ENCODE data around the gene FCGR2B. TPM values are rescaled to one million over a fixed set of nuclear protein-coding genes. Genes with fewer than 3 reads are reported as not detected.
"Not testable (repeated sequence)": the region's sequence is repeated elsewhere in the genome, so short reads cannot be mapped to it uniquely, and the experiment has no call there.

Gene FCGR2B
- total RNA-seq, result not detected

DNA sequence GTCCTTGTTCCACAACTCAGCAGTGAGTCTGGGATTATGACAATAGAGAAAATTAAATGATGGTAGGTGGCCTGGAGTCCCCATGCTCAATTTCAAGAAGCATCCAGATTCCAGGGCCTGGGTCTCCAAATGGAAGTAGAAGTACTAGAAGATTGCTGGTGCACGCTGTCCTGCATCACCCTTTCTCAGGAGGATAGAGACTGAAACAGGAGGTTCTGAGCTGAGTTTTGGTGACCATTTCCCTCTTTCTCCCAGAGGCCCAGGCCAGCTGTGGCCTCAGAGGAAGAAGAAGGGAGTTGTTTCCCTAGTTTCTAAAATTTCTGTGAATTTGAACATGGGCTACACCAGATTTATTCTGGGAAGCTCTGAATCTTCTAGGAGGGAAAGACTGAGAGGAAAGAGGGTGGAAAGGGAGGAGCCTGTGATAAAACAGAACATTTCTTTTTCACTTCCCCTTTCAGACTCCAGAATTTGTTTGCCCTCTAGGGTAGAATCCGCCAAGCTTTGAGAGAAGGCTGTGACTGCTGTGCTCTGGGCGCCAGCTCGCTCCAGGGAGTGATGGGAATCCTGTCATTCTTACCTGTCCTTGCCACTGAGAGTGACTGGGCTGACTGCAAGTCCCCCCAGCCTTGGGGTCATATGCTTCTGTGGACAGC is at the start of gene FCGR2B:
TSS of gene FCGR2B (plus strand) at position 460 of the 656 bp plus-strand sequence. CDS start at position 559, 99 bp downstream.
- H3K9me3 Mint-ChIP-seq (ENCODE audit: low read depth); H3K4me1 Mint-ChIP-seq; H3K36me3 Mint-ChIP-seq (ENCODE audit: low read depth); H3K27me3 Mint-ChIP-seq; intact Hi-C loops (cut with DNase I, micrococcal nuclease); H3K4me3 Mint-ChIP-seq; ATAC-seq; DNase-seq; POLR2A ChIA-PET; CTCF ChIA-PET; H3K27ac Mint-ChIP-seq: not testable (repeated sequence)

- DNase-seq; H3K9me3 Mint-ChIP-seq (ENCODE audit: low read depth); POLR2A ChIA-PET; H3K4me3 Mint-ChIP-seq; H3K27me3 Mint-ChIP-seq; H3K27ac Mint-ChIP-seq; ATAC-seq; CTCF ChIA-PET; H3K36me3 Mint-ChIP-seq (ENCODE audit: low read depth): not testable (repeated sequence)
- intact Hi-C loops (cut with DNase I, micrococcal nuclease), result loop anchor here in 1 of 2 experiments (10.0 kb wide), 1 partner anchor 132 kb away; no protein-coding TSS in a partner anchor
- H3K4me1 Mint-ChIP-seq, result peaks cover 25% of the 10 kb centered on the region
Measured at GRCh38 chr1:161616417-161616816, 46.5 kb upstream of the FCGR2B start.

DNA sequence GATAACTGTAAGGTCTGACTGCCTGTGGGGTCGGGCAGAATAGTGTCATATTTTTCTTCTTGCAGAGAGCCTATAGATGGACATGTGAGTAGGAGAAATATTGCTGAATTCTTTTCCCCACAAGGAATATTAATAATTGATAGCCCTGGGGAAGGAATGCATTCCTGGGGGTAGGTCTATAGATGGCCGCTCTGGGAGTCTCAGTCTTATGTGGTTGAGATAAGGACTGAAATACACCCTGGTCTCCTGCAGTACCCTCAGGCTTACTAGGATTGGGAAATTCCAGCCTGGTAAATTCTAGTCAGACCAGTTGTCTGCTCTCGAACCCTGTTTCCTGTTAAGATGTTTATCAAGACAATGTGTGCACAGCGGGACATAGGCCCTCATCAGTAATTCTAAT is 44.4 kb upstream of the FCGR2B start:
- CTCF ChIA-PET; H3K27me3 Mint-ChIP-seq; H3K27ac Mint-ChIP-seq; DNase-seq; H3K36me3 Mint-ChIP-seq (ENCODE audit: low read depth); ATAC-seq; H3K4me3 Mint-ChIP-seq; POLR2A ChIA-PET; H3K9me3 Mint-ChIP-seq (ENCODE audit: low read depth): not testable (repeated sequence)
- peaks cover 21% of the 10 kb centered on the region for H3K4me1 Mint-ChIP-seq
- intact Hi-C loops (cut with DNase I, micrococcal nuclease), result loop anchor here in 1 of 2 experiments (10.0 kb wide), 1 partner anchor 134 kb away; no protein-coding TSS in a partner anchor

- DNase-seq; H3K9me3 Mint-ChIP-seq (ENCODE audit: low read depth); CTCF ChIA-PET; POLR2A ChIA-PET; H3K36me3 Mint-ChIP-seq (ENCODE audit: low read depth); H3K27me3 Mint-ChIP-seq; H3K27ac Mint-ChIP-seq; ATAC-seq: not testable (repeated sequence)
- Mint-ChIP-seq H3K4me3 (peak overlapping the region; percentile 32), H3K4me1 (peaks cover 33% of the 10 kb centered on the region)
- intact Hi-C loops (cut with DNase I, micrococcal nuclease), result loop anchor here (2.0 to 10.0 kb wide), 3 partner anchors 106 to 124 kb away; partner anchors contain the start of gene DUSP12 (in 1 of the 2)
Measured at GRCh38 chr1:161620399-161620798, 42.5 kb upstream of the FCGR2B start.

DNA sequence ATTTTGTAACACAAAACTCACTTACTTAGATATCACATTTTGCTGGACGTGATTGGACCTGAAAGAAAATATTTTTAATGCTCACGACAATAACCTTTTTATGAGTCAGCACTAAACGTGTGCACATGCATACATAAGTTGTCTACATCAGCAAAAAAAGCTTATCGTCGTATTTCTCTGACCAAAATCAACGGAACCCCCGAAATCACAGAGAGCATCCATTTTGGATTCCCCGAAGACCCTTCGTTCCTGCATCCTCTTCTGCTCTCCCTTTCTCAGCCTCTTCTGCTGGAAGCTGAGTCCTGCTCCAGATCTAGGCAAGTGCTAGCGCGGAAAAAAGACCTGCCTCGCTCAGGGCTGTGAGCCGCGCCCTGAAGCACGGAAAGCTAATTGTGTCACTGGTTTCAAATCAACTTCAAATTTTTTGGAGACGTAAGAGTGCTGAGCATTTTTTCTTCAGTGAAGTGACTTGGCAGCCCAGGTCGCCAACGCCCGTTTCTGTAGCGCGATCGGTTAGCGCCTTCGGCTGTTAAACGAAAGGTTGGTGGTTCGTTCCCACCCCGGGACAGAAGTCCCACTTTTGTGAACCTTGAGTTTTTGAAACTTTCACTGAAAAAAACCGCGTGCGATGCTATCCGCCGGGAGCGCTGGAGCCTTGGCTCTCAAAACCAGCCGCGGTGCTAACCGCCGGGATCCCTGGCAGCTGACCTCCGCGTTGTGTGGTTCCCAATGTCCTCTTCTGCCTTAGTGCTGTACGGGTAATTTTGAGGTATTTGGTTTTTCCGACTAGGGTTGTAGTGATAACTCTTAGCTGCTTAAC is 41.6 kb upstream of the FCGR2B start:
- intact Hi-C loops (cut with DNase I, micrococcal nuclease), result loop anchor here (1.0 to 10.0 kb wide), 4 partner anchors 9 to 123 kb away; partner anchors contain the start of gene DUSP12 (in 1 of the 2)
- H3K27me3 Mint-ChIP-seq; H3K36me3 Mint-ChIP-seq (ENCODE audit: low read depth); CTCF ChIA-PET; H3K9me3 Mint-ChIP-seq (ENCODE audit: low read depth); POLR2A ChIA-PET: not testable (repeated sequence)
- Mint-ChIP-seq H3K4me1 (peaks cover 33% of the 10 kb centered on the region), H3K4me3 (peak overlapping the region; percentile 80), H3K27ac (peak overlapping the region; percentile 73)
- ATAC-seq (peak; percentile 78), DNase-seq (peak; percentile 91)

GRCh38 chr1:161622054-161622453 is 40.9 kb upstream of the FCGR2B start:
- intact Hi-C loops (cut with DNase I, micrococcal nuclease), result loop anchor here (5.0 to 10.0 kb wide), 2 partner anchors 120 to 123 kb away; partner anchors contain the start of gene DUSP12 (in 1 of the 2)
- CTCF ChIA-PET; H3K27ac Mint-ChIP-seq; POLR2A ChIA-PET; DNase-seq; H3K36me3 Mint-ChIP-seq (ENCODE audit: low read depth); H3K27me3 Mint-ChIP-seq; H3K9me3 Mint-ChIP-seq (ENCODE audit: low read depth): not testable (repeated sequence)
- peak overlapping the region; percentile 80 for H3K4me3 Mint-ChIP-seq
- peak; percentile 11 for ATAC-seq
- H3K4me1 Mint-ChIP-seq, result peaks cover 36% of the 10 kb centered on the region

DNA sequence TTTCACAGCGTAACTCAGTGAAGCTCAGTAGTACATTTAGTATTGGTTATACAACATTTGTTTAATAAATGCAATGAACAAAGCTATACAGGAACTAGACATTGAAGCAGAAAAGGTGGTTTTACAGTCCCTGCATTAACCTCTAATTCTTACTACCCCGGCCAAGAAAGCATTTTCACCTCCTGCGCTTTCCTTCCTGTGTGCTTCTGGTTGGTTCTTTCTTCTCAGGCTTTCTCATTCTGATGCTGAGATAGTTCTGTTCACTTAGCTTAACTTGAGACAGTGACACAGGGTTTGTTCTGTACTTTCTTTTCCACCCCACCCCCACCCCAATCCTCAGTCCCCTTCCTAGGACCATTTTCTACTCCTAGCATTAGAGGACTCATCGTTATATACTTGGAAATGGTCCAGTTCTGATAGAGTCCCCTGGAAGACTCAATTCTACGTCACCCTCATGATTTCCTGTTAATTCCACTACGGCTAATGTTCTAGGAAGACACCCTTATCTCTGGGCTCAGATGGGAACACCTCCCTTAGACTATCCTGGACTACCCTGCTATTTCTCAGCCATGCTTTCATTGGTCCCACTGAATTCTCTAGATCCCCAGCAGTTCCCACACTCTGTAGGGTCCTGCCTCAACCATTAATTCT is 39.4 kb upstream of the FCGR2B start:
- CTCF ChIA-PET, result interaction anchor here (0.7 kb wide), 1 partner anchor 118 kb away, joined by 3 read pairs; no protein-coding TSS in a partner anchor
- H3K27me3 Mint-ChIP-seq; H3K27ac Mint-ChIP-seq; POLR2A ChIA-PET; DNase-seq; H3K36me3 Mint-ChIP-seq (ENCODE audit: low read depth); H3K9me3 Mint-ChIP-seq (ENCODE audit: low read depth); H3K4me3 Mint-ChIP-seq: not testable (repeated sequence)
- peak; percentile 48 for ATAC-seq
- intact Hi-C loops (cut with DNase I, micrococcal nuclease), result loop anchor here (5.0 to 10.0 kb wide), 2 partner anchors 119 to 121 kb away; partner anchors contain the start of gene DUSP12 (in 1 of the 2)
- peaks cover 36% of the 10 kb centered on the region for H3K4me1 Mint-ChIP-seq

DNA sequence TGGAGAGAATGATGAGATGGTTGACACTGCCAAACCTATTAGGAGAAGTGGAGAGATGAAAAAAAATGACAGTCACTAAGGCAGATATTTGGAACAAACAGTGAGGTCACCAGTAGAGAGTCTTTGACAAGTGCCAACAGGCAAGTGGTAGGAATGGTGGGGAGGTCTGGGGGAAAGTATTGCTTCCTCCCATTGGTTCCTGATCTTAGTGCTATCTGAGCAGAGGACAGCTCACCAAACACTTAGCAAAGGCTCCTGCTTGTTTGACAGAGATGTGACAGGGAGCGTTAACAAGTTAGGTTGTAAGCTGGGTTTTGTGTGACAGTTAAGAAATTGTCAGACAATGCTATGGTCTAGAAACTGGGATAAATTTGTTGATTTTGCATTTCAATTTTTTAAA is 38.3 kb upstream of the FCGR2B start:
- H3K9me3 Mint-ChIP-seq (ENCODE audit: low read depth); H3K4me3 Mint-ChIP-seq; DNase-seq; POLR2A ChIA-PET; H3K27ac Mint-ChIP-seq; H3K36me3 Mint-ChIP-seq (ENCODE audit: low read depth); CTCF ChIA-PET; H3K27me3 Mint-ChIP-seq; ATAC-seq: not testable (repeated sequence)
- H3K4me1 Mint-ChIP-seq, result peaks cover 36% of the 10 kb centered on the region
- intact Hi-C loops (cut with DNase I, micrococcal nuclease), result loop anchor here (5.0 to 10.0 kb wide), 2 partner anchors 118 to 120 kb away; partner anchors contain the start of gene DUSP12 (in 1 of the 2)

DNA sequence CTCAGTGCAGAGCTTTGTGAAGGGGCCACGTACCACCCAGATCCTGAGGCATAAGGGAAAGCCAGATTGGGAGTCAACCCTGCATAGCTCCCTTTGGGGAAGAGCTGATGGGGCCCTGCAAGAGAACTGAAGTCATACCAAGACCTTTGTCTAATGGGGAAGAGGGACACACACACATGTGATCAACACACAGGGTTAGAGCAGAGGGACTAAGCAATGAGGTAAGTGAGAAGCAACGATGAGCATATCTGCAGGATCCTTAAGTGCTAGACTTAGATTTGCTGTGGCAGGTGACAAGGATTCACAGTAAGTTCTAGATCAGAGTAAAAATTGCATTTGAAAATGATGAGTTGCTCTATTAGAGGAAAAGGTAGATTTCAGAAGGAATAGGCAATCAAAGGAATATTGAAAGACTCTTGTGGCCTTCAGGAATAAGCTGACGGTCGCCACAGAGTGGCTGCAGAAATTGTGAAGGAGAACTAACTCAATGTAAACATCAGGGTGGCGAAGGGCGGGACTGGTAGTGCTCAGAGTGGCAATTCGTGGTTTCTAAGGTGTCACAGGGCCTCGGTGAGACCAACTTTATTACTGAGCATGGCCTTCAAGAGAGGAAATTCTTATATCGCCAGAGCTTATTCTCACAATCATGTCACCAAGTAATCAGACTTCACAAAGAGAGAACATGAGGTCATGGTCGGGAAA is 36.3 kb upstream of the FCGR2B start:
- intact Hi-C loops (cut with DNase I, micrococcal nuclease), result loop anchor here in 1 of 2 experiments (10.0 kb wide), 1 partner anchor 118 kb away; the partner anchor contains the start of gene DUSP12
- H3K27me3 Mint-ChIP-seq; ATAC-seq; H3K27ac Mint-ChIP-seq; DNase-seq; POLR2A ChIA-PET; H3K36me3 Mint-ChIP-seq (ENCODE audit: low read depth); CTCF ChIA-PET; H3K9me3 Mint-ChIP-seq (ENCODE audit: low read depth); H3K4me3 Mint-ChIP-seq: not testable (repeated sequence)
- H3K4me1 Mint-ChIP-seq, result peaks cover 27% of the 10 kb centered on the region

- intact Hi-C loops (cut with DNase I, micrococcal nuclease); ATAC-seq; DNase-seq; H3K27ac Mint-ChIP-seq; POLR2A ChIA-PET; H3K4me3 Mint-ChIP-seq; H3K9me3 Mint-ChIP-seq (ENCODE audit: low read depth); H3K4me1 Mint-ChIP-seq; H3K27me3 Mint-ChIP-seq; H3K36me3 Mint-ChIP-seq (ENCODE audit: low read depth): not testable (repeated sequence)
- CTCF ChIA-PET, result interaction anchor here (0.7 kb wide), 1 partner anchor 85 kb away, joined by 3 read pairs; no protein-coding TSS in a partner anchor
Measured at GRCh38 chr1:161630128-161630742, 32.7 kb upstream of the FCGR2B start.

Measured in activated CD4-positive, alpha-beta T cell treated with anti-CD3 and anti-CD28 coated beads for 36 hours (primary cell).